NCI-H748 (cell line): ENCODE measurements around the gene PISD.
"Not testable (repeated sequence)": the region's sequence is repeated elsewhere in the genome, so short reads cannot be mapped to it uniquely, and the experiment has no call there.

Experiments used
- DNase-seq: peaks from one replicate; lab custom pipeline; 2025; ENCODE audit not compliant: unreplicated experiment; lab: John Stamatoyannopoulos, UW

Gene PISD

DNA sequence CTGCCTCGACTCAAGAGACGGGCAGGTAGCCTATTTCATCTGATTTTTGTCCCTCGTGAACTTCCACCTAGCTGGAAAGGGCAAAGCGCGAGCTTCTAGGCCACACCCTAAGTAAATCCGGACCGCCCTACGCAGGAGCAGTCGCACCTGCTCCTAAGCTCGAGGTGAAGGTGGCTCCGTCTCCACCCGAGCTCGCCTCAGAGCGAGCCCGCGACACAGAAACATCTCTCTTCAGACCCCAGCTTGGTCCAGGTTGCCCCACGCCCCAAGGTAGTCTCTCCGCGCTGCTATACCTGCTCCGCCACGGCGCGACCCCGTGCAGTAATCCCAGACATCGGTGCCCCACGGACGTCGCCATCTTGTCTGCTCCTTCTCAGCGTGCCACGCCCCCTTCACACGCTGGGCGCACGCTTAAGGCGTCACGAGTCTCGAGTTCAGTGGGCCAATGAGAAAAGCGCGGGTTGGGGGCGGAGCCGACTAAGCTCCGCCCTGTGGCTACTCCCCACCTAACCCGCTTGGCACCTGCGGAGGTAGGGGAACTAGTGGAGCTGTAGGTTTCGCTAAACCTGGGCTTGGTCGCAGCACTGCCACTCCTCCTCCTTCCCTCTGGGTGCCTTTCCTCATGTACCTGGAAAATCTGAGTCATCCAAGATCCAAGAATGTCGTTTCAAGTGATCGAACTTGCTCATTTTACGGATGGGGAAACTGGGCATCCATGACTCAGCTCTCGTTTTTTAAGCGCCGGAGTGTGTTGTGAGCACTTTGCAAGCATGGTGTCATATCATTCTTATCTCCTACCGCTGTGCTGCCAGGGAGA is at the start of gene PISD:
Gene PISD, minus strand, starts transcription at position 365 of the 817 bp plus-strand sequence. Its CDS starts 7 bp downstream, at position 358.
- peak; percentile 96 for DNase-seq

DNA sequence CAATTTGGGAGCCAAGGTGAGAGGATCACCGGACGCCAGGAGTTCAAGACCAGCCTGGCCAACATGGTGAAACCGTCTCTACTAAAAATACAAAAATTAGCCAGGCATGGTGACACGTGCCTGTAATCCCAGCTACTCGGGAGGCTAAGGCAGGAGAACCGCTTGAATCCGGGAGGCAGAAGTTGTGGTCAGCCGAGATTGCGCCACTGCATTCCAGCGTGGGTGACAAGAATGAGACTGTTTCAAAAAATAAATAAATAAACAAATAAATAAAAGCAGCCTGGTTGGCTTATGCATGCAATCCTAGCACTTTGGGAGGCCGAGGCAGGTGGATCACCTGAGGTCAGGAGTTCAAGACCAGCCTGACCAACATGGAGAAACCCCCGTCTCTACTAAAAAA is 49.2 kb upstream of the PISD start:
- DNase-seq = not testable (repeated sequence)

DNA sequence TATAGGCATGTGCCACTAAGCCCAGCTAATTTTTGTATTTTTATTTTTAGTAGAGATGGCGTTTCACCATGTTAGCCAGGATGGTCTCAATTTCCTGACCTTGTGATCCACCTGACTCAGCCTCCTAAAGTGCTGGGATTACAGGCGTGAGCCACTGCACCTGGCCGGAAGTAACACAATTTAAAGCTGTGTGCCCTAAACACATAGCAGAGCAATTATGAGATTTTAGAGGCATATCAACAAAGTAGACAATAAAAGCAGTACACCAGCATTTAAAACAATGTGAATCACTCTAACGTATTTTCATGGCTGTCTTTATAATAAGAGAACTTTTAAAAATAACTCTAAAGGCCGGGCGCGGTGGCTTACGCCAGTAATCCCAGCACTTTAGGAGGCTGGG is 45.5 kb upstream of the PISD start:
- DNase-seq = peak; percentile 30

DNA sequence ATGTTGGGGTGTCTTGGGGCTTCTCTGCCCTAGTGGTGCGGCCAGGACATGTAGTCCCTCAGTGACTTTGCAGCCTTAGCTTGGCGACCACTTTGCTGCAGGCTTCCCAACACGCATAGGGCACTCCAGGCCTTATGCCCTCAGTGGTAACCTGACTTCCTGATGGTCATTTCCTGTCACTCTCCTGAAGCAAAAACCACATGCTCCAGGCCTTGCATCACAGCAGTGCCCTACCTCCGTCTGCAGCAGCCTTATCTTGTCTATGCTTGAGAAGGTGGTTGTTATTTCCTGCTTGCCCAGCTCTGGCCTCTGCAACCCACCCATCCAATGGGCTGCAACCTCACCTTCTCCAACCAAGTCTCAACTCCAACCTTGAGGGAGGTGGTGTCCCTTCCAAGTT is 33.4 kb upstream of the PISD start:
- no peak for DNase-seq

DNA sequence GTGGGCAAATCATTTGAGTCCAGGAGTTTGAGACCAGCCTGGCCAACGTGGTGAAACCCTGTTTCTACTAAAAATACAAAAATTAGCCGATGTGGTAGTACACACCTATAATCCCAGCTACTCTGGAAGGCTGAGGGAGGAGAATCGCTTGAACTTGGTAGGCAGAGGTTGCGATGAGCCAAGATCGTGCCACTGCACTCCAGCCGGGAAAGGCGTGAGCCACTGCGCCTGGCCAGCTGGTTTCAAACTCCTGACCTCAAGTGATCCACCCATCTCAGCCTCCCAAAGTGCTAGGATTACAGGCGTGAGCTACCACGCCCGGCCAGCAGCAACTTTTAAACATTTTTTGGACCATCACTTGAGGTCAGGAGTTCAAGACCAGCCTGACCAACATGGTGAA is 32.0 kb upstream of the PISD start:
- DNase-seq = not testable (repeated sequence)

DNA sequence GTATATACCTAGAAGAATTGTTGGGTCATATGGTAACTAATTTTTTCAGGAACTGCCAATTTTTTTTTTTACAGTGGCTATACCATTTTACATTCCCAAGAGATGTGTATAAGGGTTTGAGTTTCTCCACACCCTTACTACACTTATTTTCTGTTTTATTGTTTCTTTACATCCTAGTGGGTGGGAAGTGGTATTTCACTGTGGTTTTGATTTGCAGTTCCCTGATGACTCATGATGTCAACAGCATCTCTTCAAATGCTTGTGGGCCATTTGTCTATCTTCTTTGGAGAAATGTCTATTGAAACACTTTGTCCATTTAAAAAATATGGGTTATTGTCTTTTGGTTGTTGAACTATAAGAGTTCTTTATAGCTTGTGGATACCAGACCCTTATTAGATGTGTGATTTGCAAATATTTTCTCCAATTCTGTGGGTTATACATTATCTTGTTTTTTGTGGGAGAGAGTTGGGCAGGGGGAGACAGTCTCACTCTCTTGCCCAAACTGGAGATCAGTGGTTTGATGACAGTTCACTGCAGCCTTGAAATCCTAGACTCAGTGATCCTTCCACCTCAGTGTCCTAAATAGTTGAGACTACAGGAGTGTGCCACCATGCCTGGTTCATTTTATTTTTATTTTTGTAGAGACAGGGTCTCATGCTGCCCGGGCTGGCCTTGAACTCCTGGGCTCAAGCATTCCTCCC is 30.3 kb upstream of the PISD start:
- DNase-seq = no peak

DNA sequence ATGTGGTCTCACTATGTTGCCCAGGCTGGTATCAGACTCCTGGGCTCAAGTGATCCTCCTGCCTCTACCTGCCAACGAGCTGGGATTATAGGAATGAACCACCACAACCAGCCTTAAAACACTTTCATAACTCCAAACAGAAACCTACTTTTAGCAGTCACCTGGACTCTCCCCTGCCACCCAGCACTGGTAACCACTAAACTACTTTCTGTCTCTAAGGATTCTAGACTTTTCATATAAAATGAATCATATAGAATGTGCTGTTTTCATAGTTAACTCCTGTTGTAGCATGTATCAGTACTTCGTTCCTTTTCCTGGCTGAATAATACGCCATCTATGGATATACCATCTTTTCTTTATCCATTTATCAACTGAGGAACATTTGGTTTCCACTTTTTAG is 29.4 kb upstream of the PISD start:
- no peak for DNase-seq

DNA sequence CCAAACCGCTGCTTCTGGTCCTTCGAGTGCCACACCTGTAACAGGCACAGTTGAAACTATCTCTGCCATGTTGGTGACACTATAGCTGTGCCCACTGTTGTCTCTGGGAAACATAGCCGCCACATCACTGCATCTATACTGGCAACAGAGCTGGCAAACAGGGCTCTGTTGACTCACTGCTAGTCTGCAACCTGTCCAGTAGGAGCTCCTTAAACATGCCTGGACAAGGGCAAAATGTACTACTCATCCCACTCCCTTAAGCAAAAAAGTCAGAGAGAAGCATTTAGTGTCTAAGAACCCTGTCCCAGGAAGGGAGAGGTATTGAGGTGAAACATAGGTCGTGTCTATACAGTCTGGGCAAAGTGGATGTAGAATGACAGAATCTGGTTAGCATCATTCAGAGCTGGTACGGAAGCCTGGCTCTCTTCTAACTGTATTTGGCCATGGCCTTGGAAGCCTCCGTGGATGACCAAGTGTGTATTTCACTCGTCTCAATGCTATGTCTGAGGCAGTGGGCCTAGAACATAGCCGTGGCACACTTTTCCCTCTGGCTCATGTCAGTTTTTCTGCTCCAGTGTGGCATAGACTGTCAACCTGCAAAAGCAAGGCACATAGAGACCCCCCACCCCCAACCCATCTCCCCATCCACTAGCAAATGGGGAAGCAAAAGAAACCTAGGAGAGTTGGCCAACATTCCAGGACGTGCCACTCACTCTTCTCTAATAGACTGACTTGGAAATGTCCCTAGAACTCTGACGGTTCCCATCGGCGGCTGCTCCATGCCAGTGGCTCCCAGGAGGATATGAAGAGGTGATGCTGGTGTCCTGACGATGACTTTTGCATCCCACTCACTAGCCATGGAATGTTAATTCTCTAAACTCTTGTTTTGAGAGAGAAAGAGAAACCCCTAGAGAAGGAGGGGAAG is 21.4 kb upstream of the PISD start:
- no peak for DNase-seq

DNA sequence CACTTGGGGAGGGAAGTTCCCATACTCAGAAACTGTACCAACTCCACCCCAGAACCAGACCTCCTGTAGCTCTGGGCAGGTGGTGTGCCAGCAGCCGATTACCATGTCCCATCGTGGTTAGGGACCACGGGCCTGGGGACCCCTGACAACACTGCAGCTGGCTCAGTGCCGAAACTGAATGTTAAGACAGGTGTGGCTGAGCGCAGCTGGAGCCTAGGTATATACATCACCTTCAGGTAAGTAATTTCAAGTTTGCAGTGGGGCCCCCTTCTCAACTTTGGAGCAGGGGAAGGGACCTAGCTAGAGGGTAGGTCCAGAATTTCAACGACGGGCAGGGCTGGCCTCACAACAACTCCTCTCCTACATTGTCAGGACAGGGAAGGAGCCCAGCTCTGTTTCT is 20.7 kb upstream of the PISD start:
- no peak for DNase-seq

DNA sequence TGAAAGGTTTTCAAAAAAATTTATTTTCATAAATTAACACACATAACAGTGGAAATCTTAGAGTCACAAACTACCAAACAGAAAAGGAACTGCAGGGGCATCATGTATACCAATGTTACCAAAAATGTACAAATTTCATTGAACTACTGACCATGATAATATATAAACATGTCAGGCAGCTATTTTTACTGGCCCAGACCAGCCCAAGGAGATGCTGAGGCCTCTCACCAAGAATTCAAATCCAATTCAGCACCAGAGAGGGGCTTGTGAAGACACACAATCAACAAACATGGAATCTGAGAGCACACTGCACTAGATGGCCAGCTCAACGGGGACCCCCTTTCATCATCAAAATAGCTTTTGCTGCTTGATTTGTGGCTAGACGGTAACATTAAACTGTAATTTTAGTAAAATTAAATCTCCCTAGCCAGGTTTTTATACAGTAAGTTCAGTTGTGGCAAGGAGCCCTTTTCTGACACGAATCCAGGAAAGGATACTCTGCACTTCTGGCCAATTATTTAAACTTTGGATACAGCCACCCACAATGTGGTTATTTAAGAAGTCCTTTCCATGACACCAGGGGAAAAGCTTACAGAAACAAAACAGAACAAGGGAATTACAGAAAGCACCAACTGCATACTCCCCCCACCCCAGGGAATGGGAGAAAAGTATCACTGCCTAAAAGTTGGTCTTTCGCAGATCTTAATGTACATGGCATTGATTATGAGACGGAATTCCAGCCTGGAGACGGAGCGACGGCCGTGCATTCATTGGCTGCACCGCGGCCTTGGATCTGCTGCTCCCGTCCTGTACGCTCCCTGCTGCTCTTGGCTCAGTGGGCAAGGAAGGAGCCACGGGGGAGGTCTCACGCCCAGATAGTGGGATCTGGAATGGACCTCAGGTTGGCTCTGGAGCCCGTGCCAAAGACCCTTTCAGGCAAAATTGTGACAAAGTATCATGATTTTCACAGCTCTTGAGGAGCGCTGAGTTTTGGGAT is 19.6 kb upstream of the PISD start:
- no peak for DNase-seq

DNA sequence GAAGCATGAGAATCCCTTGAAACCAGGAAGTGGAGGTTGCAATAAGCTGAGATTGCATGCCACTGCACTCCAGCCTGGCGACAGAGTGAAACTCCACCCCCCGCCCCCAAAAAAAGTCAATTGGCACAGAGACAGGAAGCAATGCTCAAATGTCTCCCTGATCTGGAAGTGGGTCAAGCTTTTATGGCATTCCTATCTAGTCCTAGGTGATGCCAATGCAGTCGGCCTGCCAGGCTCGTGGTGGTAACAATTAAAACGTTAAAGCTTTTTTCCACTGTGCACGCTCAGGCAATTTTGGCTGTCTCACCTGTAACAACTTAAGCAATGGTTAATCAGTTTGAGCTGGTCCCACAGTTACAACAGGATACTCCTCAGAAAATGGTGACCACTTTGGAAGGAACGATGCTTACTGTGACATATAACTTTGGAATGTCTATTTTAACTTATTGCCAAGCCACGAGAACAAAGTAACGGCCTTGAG is 18.9 kb upstream of the PISD start:
- no peak for DNase-seq

DNA sequence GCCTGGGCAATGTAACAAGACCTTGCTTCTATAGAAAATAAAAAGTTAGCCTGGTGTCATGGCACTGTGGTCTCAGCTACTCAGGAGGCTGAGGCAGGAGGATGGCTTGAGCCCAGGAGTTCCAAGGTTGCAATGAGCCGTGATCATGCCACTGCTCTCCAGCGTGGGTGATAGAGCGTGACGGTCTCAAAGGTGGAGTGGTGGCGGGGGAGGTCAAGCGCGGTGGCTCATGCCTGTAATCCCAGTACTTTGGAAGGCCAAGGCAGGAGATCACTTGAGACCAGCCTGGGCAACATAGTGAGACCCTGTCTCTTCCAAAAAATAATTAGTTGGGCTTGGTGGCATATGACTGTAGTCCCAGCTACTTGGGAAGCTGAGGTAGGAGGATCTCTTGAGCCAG is 16.7 kb upstream of the PISD start:
- DNase-seq = no peak

DNA sequence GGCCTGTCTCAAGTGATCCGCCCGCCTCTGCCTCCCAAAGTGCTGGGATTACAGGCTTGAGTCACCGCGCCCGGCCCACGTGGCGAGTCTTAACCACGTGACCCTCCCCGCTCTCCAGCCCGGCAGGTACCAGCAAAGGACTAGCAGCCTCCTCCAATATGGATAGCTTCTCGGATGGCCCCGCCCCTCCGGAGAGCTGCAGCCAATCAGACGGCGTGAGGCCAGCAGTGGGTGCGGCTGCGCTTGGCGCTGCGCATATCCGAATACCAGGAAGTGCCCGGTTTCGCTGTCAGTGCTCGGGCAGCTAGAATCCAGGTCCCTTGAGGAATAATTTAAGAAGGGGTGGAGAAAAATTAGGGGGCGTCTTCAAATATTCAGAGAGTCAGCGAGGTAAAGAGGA is 14.7 kb upstream of the PISD start:
- DNase-seq = no peak

DNA sequence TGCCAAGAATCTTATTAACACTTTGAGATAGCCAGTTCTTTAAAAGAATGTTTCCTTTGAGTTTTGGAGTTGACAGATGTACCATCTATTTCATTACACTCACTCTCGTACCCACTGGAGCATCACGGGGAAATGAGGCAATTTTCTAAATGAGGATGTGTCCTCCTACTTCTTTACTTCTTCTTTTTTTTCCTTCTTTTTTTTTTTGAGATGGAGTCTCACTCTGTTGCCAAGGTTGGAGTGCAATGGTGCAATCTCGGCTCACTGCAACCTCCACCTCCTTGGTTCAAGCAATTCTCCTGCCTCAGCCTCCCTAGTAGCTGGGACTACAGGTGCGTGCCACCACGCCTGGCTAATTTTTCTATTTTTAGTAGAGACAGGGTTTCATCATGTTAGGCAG is 12.2 kb upstream of the PISD start:
- DNase-seq = not testable (repeated sequence)

DNA sequence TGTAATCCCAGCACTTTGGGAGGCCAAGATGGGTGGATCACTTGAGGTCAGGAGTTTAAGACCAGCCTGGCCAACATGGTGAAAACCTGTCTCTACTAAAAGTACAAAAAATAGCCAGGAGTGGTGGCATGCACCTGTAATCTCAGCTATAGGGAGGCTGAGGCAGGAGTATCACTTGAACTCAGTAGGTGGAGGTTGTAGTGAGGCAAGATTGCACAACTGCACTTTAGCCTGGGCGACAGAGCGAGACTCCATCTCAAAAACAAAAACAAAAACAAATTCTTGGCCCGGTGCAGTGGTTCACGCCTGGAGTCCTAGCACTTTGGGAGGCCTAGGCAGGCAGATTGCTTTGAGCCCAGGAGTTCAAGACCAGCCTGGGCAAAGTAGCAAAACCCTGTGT is 6.8 kb upstream of the PISD start:
- not testable (repeated sequence) for DNase-seq

DNA sequence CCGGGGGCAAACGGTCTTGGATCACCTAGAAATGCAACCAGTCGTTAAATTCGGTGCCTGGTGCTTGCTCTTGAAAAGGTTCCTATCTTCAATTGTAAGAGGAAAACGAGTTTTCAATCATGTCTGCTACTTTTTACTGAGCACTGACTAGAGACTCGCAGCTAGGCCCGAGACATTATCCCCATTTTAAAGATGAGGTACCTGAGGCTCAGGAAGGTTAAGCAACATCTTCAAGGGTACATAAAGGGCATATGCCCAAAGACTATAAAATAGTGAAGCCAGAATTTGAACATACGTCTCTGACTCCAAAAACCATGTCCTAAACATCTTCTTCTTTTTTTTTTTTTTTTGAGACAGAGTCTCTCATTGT is 638 bp upstream of the PISD start:
- no peak for DNase-seq

DNA sequence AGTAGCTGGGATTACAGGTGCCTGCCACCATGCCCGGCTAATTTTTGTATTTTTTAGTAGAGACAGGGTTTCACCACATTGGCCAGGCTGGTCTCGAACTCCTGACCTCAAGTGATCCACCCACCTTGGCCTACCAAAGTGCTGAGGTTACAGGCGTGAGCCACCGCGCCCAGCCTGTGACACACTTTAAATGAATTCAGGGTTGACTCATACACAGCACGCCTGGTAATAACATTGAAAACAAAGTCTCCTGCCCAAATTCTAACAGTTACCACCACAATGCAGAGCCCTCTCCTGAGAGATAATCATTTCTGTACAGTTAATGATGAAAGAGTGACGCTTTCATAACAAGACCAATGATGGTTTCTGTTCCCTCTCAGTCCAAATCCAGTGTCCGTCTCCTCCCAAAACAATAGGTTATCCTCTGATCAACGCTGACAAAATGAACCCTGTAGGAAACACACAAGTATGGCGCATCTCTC is 1.1 kb downstream of the PISD start:
- not testable (repeated sequence) for DNase-seq

DNA sequence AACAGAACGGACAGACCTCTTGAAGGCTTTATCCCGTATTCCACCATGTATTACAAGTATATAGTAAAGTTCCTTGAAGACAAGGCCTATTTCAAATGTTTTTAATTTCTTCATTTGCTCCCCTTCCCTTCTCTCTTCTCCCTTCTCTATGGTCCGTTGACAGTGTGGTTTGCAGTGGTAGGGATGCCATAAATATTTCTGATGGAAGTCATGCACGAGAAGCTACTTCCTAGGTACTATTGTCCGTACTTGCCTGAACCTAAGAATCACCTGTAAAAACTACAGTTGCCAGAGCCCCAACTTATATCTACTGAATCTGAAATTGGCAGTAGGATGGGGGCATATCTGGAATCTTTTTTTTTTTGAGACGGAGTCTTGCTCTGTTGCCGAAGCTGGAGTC is 2.8 kb downstream of the PISD start:
- no peak for DNase-seq

DNA sequence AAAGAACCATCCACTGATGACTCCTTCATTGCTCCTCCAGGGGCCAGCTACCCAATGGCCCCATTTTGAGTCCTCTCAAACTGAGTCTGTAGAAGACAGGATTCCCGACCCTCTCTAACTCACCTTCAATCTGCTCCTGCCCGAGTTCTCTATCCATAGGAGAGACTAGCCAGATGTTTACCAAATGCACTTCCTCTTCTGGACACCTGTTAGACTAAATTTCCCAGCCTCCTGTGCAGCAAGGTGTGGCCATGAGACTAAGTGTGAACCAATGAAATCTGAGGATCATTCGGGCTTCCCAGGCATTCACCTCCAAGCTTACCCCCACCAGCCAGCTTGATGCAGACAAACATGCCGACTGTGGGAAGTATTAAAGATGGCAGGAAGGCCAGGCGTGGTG is 7.6 kb downstream of the PISD start:
- DNase-seq = no peak

DNA sequence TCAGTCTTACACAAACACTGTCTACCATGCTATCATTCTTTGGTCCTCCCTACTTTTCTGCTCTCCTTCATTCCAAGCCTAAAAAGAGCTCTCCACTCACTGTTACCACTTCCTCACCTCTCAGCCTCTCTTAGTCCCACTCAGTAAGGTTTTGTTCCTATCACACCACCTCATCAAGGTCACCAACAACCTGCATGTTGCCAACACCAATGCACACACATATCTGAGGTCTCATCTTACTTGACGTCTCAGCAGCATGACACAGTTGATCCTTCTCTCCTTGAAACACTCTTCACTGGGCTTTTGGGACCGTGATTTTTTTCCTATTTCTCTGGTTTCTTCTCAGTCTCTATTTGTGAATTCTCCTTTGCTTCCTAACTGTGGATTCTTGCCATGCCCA is 8.1 kb downstream of the PISD start:
- DNase-seq = no peak
